Fibroblast of villous mesenchyme (primary cell): ENCODE data around the gene CDH20. TPM values are rescaled to one million over a fixed set of nuclear protein-coding genes. Genes with fewer than 3 reads are reported as not detected.

Source experiments
- DNase-seq: peaks from one replicate; pipeline ENCODE4 v3.0.0-alpha.2; 2010; ENCODE audit warnings: low read depth
- H3K4me3 ChIP-seq: 2 replicates; pipeline ENCODE4 v1.5.1; 2011; ENCODE audit warnings: low read depth, mild to moderate bottlenecking, low read length
- CTCF ChIP-seq: IDR thresholded peaks from 2 replicates; pipeline ENCODE4 v1.5.1; 2012; ENCODE audit warnings: low read depth, mild to moderate bottlenecking, low read length; ENCODE audit not compliant: insufficient read depth
- total RNA-seq: library from RNA; depleted of rRNA; stranded (reverse); fragments of >200 nt; gene quantifications from 2 replicates; pipeline ENCODE4 v1.2.3, GENCODE V29; 2012

CDH20 gene
- total RNA-seq, 1 donor, result under 0.01 TPM

GRCh38 chr18:61340148-61340547 is 6.9 kb downstream of the CDH20 start:
- TF ChIP-seq CTCF, result no peak
- no peak for DNase-seq

GRCh38 chr18:61348230-61348629 is 15.0 kb downstream of the CDH20 start:
- DNase-seq, result no peak
- no peak for TF ChIP-seq CTCF
- H3K4me3 ChIP-seq, result no peak overlapping the region

More at GRCh38 chr18:61340148-61340547, 6.9 kb downstream of the CDH20 start:
- H3K4me3 ChIP-seq, result no peak overlapping the region

GRCh38 chr18:61350578-61350977 is 17.3 kb downstream of the CDH20 start:
- TF ChIP-seq CTCF, result no peak
- no peak for DNase-seq

GRCh38 chr18:61352059-61352458 is 18.8 kb downstream of the CDH20 start:
- TF ChIP-seq CTCF, result no peak

More at GRCh38 chr18:61350578-61350977, 17.3 kb downstream of the CDH20 start:
- H3K4me3 ChIP-seq, result no peak overlapping the region

GRCh38 chr18:61352611-61353010 is 19.4 kb downstream of the CDH20 start:
- TF ChIP-seq CTCF, result no peak
- no peak overlapping the region for H3K4me3 ChIP-seq
- DNase-seq, result no peak

More at GRCh38 chr18:61352059-61352458, 18.8 kb downstream of the CDH20 start:
- DNase-seq, result no peak
- H3K4me3 ChIP-seq, result no peak overlapping the region

GRCh38 chr18:61360404-61361383 is 27.5 kb downstream of the CDH20 start:
- no peak overlapping the region for H3K4me3 ChIP-seq

More at GRCh38 chr18:61360404-61361383, 27.5 kb downstream of the CDH20 start:
- no peak for DNase-seq
- no peak for TF ChIP-seq CTCF
